ENCODE data around the gene IRGQ.

DNA sequence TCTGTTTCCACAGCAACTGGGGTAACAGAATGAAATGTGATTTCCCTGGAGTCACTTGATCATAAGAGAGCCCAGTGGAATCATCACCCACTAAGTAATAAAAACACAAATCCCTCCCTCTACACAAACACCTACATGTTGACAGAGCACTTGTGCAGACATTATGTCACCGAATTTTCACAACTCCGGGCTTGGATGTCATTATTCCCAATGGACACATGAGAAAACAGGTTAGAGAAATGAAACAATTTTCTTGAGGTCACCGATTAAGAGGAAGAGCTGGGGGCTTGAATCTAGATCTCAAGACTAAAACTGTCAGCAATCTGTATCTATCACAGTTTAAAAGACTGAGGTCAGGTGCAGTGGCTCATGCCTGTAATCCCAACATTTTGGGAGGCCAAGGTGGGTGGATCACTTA, 23.8 kb downstream of the IRGQ start:
- TF ChIP-seq, protein P1, sequence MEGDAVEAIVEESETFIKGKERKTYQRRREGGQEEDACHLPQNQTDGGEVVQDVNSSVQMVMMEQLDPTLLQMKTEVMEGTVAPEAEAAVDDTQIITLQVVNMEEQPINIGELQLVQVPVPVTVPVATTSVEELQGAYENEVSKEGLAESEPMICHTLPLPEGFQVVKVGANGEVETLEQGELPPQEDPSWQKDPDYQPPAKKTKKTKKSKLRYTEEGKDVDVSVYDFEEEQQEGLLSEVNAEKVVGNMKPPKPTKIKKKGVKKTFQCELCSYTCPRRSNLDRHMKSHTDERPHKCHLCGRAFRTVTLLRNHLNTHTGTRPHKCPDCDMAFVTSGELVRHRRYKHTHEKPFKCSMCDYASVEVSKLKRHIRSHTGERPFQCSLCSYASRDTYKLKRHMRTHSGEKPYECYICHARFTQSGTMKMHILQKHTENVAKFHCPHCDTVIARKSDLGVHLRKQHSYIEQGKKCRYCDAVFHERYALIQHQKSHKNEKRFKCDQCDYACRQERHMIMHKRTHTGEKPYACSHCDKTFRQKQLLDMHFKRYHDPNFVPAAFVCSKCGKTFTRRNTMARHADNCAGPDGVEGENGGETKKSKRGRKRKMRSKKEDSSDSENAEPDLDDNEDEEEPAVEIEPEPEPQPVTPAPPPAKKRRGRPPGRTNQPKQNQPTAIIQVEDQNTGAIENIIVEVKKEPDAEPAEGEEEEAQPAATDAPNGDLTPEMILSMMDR (IDR thresholded peaks at IDR 0.05), result no peak
- TF ChIP-seq EZH2phosphoT487 (IDR thresholded peaks at IDR 0.05), result no peak
- TF ChIP-seq EZH2 (IDR thresholded peaks at IDR 0.05), result no peak
